SK-N-SH (cell line): Measurements from ENCODE around the gene SLC1A3. TPM values are rescaled to one million over a fixed set of nuclear protein-coding genes. Genes with fewer than 3 reads are reported as not detected.

Experiments used
- CTCF ChIA-PET: fragments of 300-600, 350-600 bp; formaldehyde crosslinking; extraction: SDS; loops from one replicate; lab custom pipeline; 2021; lab: Yijun Ruan, JAX
- POLR2A ChIA-PET: fragments of 350-600 bp; sonication (Branson Sonifier 250); formaldehyde crosslinking; extraction: SDS; loops from one replicate; lab custom pipeline; 2020; ENCODE audit warnings: antibody characterized with exemption, inconsistent platforms; lab: Yijun Ruan, JAX
- DNase-seq: peaks from one replicate; pipeline ENCODE4 v3.0.0; 2012
- H2AFZ ChIP-seq: fragments of 200-600 bp; sonication (generic); 2 replicates; pipeline ENCODE4 v1.8.1; 2016; ENCODE audit warnings: antibody characterized with exemption, mild to moderate bottlenecking, low read depth
- H3F3A ChIP-seq: fragments of 200-600 bp; sonication (generic); replicated peaks from 2 replicates; pipeline ENCODE3; 2016; ENCODE audit warnings: antibody characterized with exemption, mild to moderate bottlenecking; ENCODE audit not compliant: insufficient read depth
- H3K27ac ChIP-seq, 2 experiments: fragments of 200-500 bp in 1 of 2; fragments of 200-600 bp in 1 of 2; sonication (Bioruptor generic) in 1 of 2; sonication (generic), shearing (Covaris generic) in 1 of 2; 2 replicates each; pipeline versions ENCODE4 v1.5.1 to v1.6.1; 2014 to 2016; ENCODE audit warnings: low read depth in 2 of 2, inconsistent platforms in 1 of 2, low read length in 1 of 2, mild to moderate bottlenecking in 1 of 2, mixed read lengths in 1 of 2
- H3K27me3 ChIP-seq: fragments of 200-600 bp; sonication (generic), shearing (Covaris generic); 2 replicates; pipeline ENCODE4 v1.6.1; 2016; ENCODE audit warnings: mixed run types; ENCODE audit not compliant: insufficient read depth
- H3K36me3 ChIP-seq, 2 experiments: fragments of 200-500 bp in 1 of 2; fragments of 200-600 bp in 1 of 2; sonication (Bioruptor generic) in 1 of 2; sonication (generic) in 1 of 2; replicated peaks in 1 of 2; 2 replicates each; pipeline versions ENCODE3 to v1.5.1; 2014 to 2016; ENCODE audit warnings: low read length in 1 of 2, mild to moderate bottlenecking in 1 of 2; ENCODE audit not compliant: insufficient read depth in 2 of 2, control insufficient read depth in 1 of 2
- H3K4me1 ChIP-seq, 2 experiments: fragments of 200-500 bp in 1 of 2; fragments of 200-600 bp in 1 of 2; sonication (Bioruptor generic) in 1 of 2; sonication (generic), shearing (Covaris generic) in 1 of 2; 2 replicates each; pipeline versions ENCODE4 v1.5.1 to v1.6.1; 2014 to 2016; ENCODE audit warnings: low read depth in 1 of 2, low read length in 1 of 2, mixed run types in 1 of 2; ENCODE audit not compliant: insufficient read depth in 2 of 2, control insufficient read depth in 1 of 2
- H3K4me2 ChIP-seq: fragments of 200-600 bp; sonication (generic), shearing (Covaris generic); 2 replicates; pipeline ENCODE4 v1.6.1; 2017; ENCODE audit warnings: mixed run types
- H3K4me3 ChIP-seq, 2 experiments: fragments of 200-500 bp in 1 of 2; fragments of 200-600 bp in 1 of 2; sonication (Bioruptor generic) in 1 of 2; sonication (generic), shearing (Covaris generic) in 1 of 2; 2 replicates each; pipeline versions ENCODE4 v1.5.1 to v1.8.1; 2014 to 2016; ENCODE audit warnings: low read depth in 2 of 2, inconsistent platforms in 1 of 2, low read length in 1 of 2, mild to moderate bottlenecking in 1 of 2, mixed read lengths in 1 of 2, moderate library complexity in 1 of 2
- H3K79me2 ChIP-seq: fragments of 200-600 bp; sonication (generic); 2 replicates; pipeline ENCODE4 v1.8.1; 2017; ENCODE audit warnings: mild to moderate bottlenecking; ENCODE audit not compliant: insufficient read depth
- H3K9ac ChIP-seq: fragments of 200-600 bp; sonication (generic); 2 replicates; pipeline ENCODE4 v1.6.1; 2017; ENCODE audit warnings: mixed run types
- H3K9me2 ChIP-seq: fragments of 200-600 bp; sonication (generic); 2 replicates; pipeline ENCODE4 v1.6.1; 2017; ENCODE audit warnings: mixed run types
- H3K9me3 ChIP-seq: fragments of 200-600 bp; sonication (generic); 2 replicates; pipeline ENCODE4 v1.6.1; 2017; ENCODE audit warnings: mixed run types, mild to moderate bottlenecking, moderate library complexity
- H4K20me1 ChIP-seq: fragments of 200-600 bp; sonication (generic); 2 replicates; pipeline ENCODE4 v1.6.1; 2017; ENCODE audit warnings: mild to moderate bottlenecking, mixed run types; ENCODE audit not compliant: insufficient read depth
- CHD2 ChIP-seq: fragments of 150-350 bp; IDR thresholded peaks from 2 replicates; pipeline ENCODE4 v1.6.1; 2018; ENCODE audit warnings: low read length; ENCODE audit not compliant: partially characterized antibody
- ELF1 ChIP-seq: IDR thresholded peaks from 2 replicates; pipeline ENCODE4 v1.4.0; 2012
- EP300 ChIP-seq, 2 experiments: IDR thresholded peaks; 2 replicates each; pipeline versions ENCODE4 v1.4.0 to v1.6.1; 2012; ENCODE audit warnings: borderline replicate concordance in 1 of 2, low read depth in 1 of 2, low read length in 1 of 2
- FOXJ3 ChIP-seq: sonication (generic); formaldehyde crosslinking; IDR thresholded peaks from 2 replicates; pipeline ENCODE4 v1.5.1; 2020; ENCODE audit warnings: mild to moderate bottlenecking, missing genetic modification reagents
- FOXM1 ChIP-seq: IDR thresholded peaks from 2 replicates; pipeline ENCODE4 v1.4.0; 2012; ENCODE audit warnings: low read depth, mild to moderate bottlenecking
- GATA2 ChIP-seq: sonication (generic); formaldehyde crosslinking; IDR thresholded peaks from 2 replicates; pipeline ENCODE4 v1.5.0; 2020; ENCODE audit warnings: mild to moderate bottlenecking, missing genetic modification reagents
- IRF3 ChIP-seq: fragments of 150-350 bp; IDR thresholded peaks from 2 replicates; pipeline ENCODE4 v1.6.1; 2016; ENCODE audit warnings: mild to moderate bottlenecking, low read depth, low read length
- JUND ChIP-seq: IDR thresholded peaks from 2 replicates; pipeline ENCODE4 v1.4.0; 2012
- MAX ChIP-seq: IDR thresholded peaks from 2 replicates; pipeline ENCODE4 v1.4.0; 2012; ENCODE audit warnings: low read depth
- MEF2A ChIP-seq: IDR thresholded peaks from 2 replicates; pipeline ENCODE4 v1.4.0; 2012; ENCODE audit warnings: low read depth, borderline replicate concordance
- MXI1 ChIP-seq: IDR thresholded peaks from 2 replicates; pipeline ENCODE4 v1.6.1; 2012; ENCODE audit warnings: mild to moderate bottlenecking, low read depth, low read length, improper control_type of control experiment
- NRF1 ChIP-seq: IDR thresholded peaks from 2 replicates; pipeline ENCODE4 v1.6.1; 2012; ENCODE audit warnings: low read depth, mild to moderate bottlenecking, low read length
- PBX3 ChIP-seq: IDR thresholded peaks from 2 replicates; pipeline ENCODE4; 2012
- POLR2AphosphoS5 ChIP-seq: IDR thresholded peaks from 2 replicates; pipeline ENCODE4 v1.6.1; 2012; ENCODE audit warnings: low read depth, low read length
- RFX5 ChIP-seq: IDR thresholded peaks from 2 replicates; pipeline ENCODE4 v1.6.1; 2012; ENCODE audit warnings: mild to moderate bottlenecking, improper control_type of control experiment, low read length
- TAF1 ChIP-seq: IDR thresholded peaks from 2 replicates; pipeline ENCODE4 v1.6.1; 2012; ENCODE audit warnings: low read depth, mild to moderate bottlenecking, low read length, moderate library complexity, borderline replicate concordance
- TCF12 ChIP-seq: IDR thresholded peaks from 2 replicates; pipeline ENCODE4 v1.4.0; 2012
- USF1 ChIP-seq: IDR thresholded peaks from 2 replicates; pipeline ENCODE4 v1.4.0; 2012; ENCODE audit warnings: low read depth, borderline replicate concordance
- USF2 ChIP-seq: fragments of 150-350 bp; IDR thresholded peaks from 2 replicates; pipeline ENCODE4 v1.6.1; 2017; ENCODE audit warnings: antibody characterized with exemption, low read length, low read depth, borderline replicate concordance
- YY1 ChIP-seq: IDR thresholded peaks from 2 replicates; pipeline ENCODE4 v1.4.0; 2012; ENCODE audit warnings: low read depth, mild to moderate bottlenecking
- ZBTB33 ChIP-seq: IDR thresholded peaks from 2 replicates; pipeline ENCODE4 v1.4.0; 2012; ENCODE audit warnings: low read depth, borderline replicate concordance
- WGBS: methylation state at CpG from one replicate; pipeline ENCODE4 v1.1.6; 2017; ENCODE audit warnings: low lambda C conversion rate; 5-methylcytosine and 5-hydroxymethylcytosine counted together
- polyA plus RNA-seq, 3 experiments: library from polyadenylated mRNA; depleted of rRNA; stranded (reverse); fragments of >200 nt; gene quantifications; 2 replicates each; pipeline ENCODE4 v1.2.3, GENCODE V29; 2012

The SLC1A3 gene
- polyA plus RNA-seq, 1 of the 3 experiments (the other 2 are of a cell fraction): not detected

GRCh38 chr5:36721664-36722235, 115.3 kb downstream of the SLC1A3 start (continued):
- no peak for TF ChIP-seq RFX5
- no peak for TF ChIP-seq ZBTB33
- TF ChIP-seq POLR2AphosphoS5: no peak
- no peak for TF ChIP-seq MAX
- TF ChIP-seq FOXM1: no peak
- TF ChIP-seq NRF1: no peak

GRCh38 chr5:36722900-36723299, 116.5 kb downstream of the SLC1A3 start:
- DNase-seq: no peak
- TF ChIP-seq CHD2 (no peak), GATA2 (CRISPR knock-in tag) (no peak), FOXJ3 (CRISPR knock-in tag) (no peak), IRF3 (no peak), EP300 (IDR thresholded peaks at IDR 0.05; ENCODE audit: borderline replicate concordance in 1 of 2, low read depth in 1 of 2, low read length in 1 of 2) (no peak), ELF1 (no peak), JUND (no peak), PBX3 (no peak), FOXM1 (no peak), YY1 (no peak), TAF1 (no peak), MEF2A (no peak), MAX (no peak), TCF12 (no peak), MXI1 (no peak), USF1 (no peak), RFX5 (no peak), USF2 (no peak), ZBTB33 (no peak)
- ChIA-PET CTCF (interaction anchor here (1.5 kb wide), 1 partner anchor 27 kb away, joined by 7 read pairs; no protein-coding TSS in a partner anchor), POLR2A (no interaction called here)
- H3K27ac ChIP-seq: no peak overlapping the region
- H3K4me3 ChIP-seq: peak overlapping the region in 1 of 2 experiments; percentile 33; a peak in 1 of 4 replicates
- no peaks in the 10 kb centered on the region; a peak in 1 of 4 replicates for H3K4me1 ChIP-seq
- H2AFZ ChIP-seq: no peak overlapping the region
- H4K20me1 ChIP-seq: no peaks in the 10 kb centered on the region
- H3K4me2 ChIP-seq: 0 out of 2 replicates have a peak overlapping the region, but pooled peaks have one; percentile 29
- H3K9me3 ChIP-seq: no peaks in the 10 kb centered on the region
- no peaks in the 10 kb centered on the region for H3K9me2 ChIP-seq
- H3F3A ChIP-seq: no peaks in the 10 kb centered on the region
- no peaks in the 10 kb centered on the region for H3K79me2 ChIP-seq
- WGBS: 32% methylated on average over 6 of the region's 6 CpGs
- H3K27me3 ChIP-seq: peaks cover 13% of the 10 kb centered on the region; the same call in 1 of the 2 replicates
- no peak overlapping the region for H3K9ac ChIP-seq
- no peaks in the 10 kb centered on the region for H3K36me3 ChIP-seq
